GM21786 (cell line): ENCODE measurements around the gene KCNS1.
"Not testable (repeated sequence)": the region's sequence is repeated elsewhere in the genome, so short reads cannot be mapped to it uniquely, and the experiment has no call there.

Experiments
- ATAC-seq: cut with Tn5 transposase; IDR thresholded peaks from one replicate; pipeline ENCODE4 v1.9.1; 2021; ENCODE audit not compliant: unreplicated experiment

KCNS1 gene, protein sequence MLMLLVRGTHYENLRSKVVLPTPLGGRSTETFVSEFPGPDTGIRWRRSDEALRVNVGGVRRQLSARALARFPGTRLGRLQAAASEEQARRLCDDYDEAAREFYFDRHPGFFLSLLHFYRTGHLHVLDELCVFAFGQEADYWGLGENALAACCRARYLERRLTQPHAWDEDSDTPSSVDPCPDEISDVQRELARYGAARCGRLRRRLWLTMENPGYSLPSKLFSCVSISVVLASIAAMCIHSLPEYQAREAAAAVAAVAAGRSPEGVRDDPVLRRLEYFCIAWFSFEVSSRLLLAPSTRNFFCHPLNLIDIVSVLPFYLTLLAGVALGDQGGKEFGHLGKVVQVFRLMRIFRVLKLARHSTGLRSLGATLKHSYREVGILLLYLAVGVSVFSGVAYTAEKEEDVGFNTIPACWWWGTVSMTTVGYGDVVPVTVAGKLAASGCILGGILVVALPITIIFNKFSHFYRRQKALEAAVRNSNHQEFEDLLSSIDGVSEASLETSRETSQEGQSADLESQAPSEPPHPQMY

GRCh38 chr20:45100563-45101245, at the start of gene KCNS1:
TSS of gene KCNS1 (minus strand) at chr20:45101127. CDS start at chr20:45099236, 1,891 bp downstream.
- ATAC-seq, result no peak

DNA sequence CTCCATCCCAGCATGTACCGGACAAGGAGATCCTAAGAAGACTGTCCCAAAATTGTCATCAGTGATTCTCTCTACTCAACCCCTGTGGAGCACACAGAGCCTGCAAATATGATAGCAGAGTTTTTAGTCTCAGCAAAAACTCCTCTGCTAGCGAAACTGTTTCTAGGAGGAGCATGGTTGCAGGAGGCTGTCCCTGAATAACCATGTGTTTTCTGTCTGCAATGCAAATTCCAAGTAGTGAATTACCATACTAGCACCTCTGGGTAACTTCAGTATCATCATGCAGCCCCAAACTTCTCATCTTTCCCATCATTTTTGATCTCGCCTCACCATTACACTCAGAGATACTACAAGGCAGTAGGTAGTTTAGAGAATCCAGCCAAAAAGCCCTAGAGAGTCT, 48.1 kb upstream of the KCNS1 start:
- no peak for ATAC-seq

GRCh38 chr20:45140836-45141235, 39.9 kb upstream of the KCNS1 start:
- ATAC-seq, result no peak

- ATAC-seq, result not testable (repeated sequence)
Measured at GRCh38 chr20:45139733-45140375, 38.9 kb upstream of the KCNS1 start.

DNA sequence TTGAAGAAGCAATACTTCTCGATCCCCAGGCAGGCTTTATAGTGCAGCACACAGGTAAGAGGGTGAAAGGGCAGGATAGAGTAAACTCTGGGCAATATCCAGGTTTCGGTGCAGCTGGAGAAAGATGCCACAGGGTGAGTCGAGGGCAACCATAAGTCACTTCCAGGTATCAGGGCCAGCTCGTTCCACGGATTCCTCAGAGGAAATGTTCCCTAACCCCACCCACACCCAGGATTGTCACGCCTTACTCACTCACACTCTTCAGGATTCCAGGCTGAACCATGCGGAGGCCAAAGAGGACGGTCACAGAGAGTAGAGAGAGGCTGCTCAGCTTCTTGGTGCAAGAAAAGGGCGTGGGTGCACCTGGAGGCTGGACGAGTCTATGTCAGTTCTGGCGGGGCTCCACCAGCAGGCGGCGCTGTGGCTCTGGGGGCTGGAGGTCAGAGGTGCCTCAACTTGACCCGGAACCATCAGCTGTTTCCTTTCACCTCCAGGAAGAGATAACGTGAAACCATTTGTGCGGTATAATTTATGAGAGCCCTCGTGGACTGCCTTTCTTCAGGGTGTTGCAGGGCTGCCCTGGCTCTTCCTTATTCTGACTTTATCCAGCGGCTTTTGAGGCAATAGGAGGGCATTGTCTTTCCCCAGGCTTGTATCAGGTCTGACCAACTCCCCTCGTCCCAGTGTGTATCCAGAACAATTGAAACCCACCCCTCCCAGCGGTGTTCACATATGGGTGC, 37.8 kb upstream of the KCNS1 start:
- ATAC-seq, result no peak

DNA sequence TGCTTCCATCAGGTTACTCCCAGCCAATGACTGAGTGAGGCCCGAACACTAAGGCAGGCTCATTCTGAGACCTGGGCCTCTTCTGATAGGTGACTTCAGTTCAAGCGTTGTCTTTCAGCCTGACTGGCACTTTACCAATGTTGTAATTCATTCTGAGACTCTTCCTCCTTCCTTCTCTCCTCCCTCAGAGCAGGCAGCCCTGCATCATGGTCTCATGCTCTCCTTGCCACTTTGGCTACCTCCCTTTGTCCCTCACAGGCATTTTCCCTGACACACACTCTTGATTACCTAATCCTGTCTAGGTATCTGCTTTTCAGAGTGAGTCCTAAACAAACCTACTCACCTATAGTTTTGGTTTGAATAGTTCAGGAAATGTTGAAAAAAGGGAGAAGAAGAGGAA, 36.0 kb upstream of the KCNS1 start:
- ATAC-seq, result no peak

GRCh38 chr20:45128099-45128498, 27.2 kb upstream of the KCNS1 start:
- ATAC-seq, result no peak

GRCh38 chr20:45124365-45124764, 23.4 kb upstream of the KCNS1 start, which contains the start of gene WFDC12:
TSS of gene WFDC12 (minus strand) at chr20:45124465. CDS start at chr20:45124447, 18 bp downstream.
- ATAC-seq, result no peak

GRCh38 chr20:45121388-45121787, 20.5 kb upstream of the KCNS1 start:
- ATAC-seq, result no peak

- no peak for ATAC-seq
Measured at GRCh38 chr20:45119556-45120266, 18.8 kb upstream of the KCNS1 start.

DNA sequence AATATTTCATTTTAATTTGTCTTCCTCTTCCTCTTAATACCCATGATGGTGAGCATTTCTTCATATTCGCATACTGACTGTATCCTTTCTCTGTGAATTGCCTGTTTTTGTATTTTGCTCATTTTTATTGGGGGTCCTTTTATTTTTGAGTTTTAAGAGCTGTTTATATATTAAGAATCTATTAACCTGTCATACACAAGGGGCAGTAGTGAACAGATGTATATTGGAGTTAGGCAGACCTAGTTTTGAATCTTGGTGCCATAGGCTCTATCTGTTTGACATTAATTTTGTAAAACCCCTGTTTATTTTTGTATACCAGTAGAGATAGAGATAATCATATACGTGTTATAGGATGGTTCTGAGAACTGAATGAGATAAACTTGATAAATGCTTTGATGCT, 17.1 kb upstream of the KCNS1 start:
- no peak for ATAC-seq

- no peak for ATAC-seq
Measured at GRCh38 chr20:45117581-45117980, 16.7 kb upstream of the KCNS1 start.

DNA sequence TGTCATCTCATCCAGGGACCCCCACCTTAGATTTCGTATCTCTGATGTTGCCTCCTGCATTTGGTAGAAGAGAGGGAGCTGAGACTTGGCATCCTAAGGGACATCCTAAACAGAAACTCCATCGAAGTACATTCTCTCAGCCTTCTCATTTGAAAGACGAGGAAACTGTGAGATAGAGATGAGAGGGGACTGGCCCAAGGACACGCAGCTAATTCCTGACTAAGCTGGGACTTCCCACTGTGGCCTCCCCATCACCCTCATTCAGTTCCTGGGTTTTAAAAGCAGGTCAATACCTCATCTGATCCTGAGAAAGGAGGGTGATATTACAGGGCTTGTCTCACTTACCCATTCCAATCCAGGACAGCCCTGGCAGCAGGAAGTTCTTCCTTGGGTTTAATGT, 14.9 kb upstream of the KCNS1 start:
- no peak for ATAC-seq

DNA sequence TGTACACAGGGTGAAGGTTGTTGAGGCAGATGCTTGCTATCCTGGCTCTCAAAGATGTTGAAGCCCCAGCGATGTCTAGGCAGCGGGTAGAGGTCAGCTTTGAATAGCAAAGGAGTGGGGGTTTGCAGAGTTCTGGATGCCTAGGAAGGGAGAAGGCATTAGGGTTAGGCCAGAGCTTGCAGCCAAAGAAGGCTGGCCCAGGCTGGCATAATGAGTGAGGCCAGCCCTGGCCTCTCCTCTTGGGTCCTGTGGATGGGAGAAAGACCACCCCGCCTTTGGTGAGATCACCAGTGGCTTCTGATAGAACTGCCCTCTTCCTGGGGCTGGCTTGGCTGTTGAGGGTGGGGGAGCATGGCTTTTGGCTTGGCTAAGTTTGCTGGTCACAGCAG, 14.5 kb upstream of the KCNS1 start:
- ATAC-seq, result no peak

DNA sequence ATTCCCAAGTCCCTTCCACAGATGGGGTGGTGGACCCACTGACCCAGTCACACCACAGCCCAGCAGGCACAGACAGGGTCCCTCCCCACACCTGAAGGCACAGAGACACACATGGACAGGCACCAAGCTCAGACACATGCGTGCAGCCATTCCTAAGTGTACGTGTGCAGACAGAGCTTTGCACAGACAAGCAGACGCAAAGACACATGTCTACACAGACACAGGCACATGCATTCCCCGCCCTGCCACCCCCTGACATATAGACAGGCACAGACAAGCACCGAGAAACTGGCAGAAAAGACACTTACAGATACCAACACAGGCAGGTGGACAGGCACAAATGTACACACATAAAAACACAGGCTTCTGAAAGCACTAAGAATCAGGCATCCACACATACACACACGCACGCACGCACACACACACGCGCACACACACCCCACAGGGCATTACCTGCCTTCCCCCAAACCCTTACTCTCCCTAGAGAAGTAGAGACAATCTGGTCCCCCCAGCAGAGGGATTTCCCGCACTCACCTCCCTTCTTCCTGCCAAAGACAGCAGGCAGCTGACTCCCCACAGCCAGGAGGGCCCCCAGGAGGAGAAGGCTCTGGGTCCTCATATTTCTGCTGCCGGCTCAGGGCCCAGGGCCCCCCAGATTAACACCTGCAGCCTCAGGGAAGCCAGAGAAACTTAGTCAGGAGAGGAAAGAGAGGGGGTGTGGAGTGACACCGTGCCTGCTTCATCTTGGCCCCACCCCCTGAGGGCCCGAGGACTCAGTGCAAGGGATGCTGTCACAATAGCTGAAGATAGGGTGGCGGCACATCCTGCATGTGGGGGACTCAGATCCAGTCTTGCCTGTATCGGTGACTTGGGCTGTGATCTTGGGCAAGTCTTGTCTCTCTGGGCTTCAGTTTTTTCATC, 13.8 kb upstream of the KCNS1 start, which contains the start of gene WFDC5:
Gene WFDC5 (minus strand): TSS at position 710 of the 921 bp plus-strand sequence. CDS start 91 bp downstream, at position 619.
- no peak for ATAC-seq

DNA sequence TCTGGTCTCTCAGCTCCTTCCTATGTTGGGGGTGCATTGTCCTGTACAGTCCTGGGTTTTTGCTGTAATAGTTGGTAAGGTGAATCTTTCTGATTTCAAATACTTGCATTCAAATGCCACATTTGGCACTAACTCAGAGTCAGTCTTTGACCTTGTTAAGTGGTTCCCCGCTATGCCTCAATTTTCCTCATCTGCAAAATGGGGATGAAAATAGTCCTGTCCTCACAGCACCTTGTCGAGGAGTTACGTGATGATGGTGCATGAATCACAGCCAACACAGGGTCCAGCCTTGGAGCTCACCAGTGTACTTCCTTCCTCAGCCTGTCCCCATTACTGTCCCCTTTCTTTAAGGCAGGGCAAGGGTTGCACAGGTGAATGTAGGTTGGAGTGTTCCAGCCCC, 12.9 kb upstream of the KCNS1 start:
- no peak for ATAC-seq

DNA sequence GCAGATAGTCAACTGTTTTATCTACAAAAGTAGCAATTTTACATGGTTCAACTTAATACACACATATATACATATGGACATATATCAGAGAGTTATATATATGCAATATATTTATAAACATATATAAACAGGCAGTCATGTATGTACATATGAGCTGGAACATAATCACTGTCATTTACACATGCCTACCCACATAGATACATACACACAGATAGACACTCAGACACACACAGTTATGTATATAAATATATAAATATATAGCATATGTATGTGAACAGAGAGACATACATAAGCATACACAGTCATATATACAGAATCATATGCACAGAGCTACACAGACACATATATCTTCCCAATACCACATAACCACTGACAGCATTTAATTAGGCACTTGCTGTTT, 11.8 kb upstream of the KCNS1 start:
- ATAC-seq, result no peak

GRCh38 chr20:45111799-45112471, 11.0 kb upstream of the KCNS1 start:
- no peak for ATAC-seq

GRCh38 chr20:45111285-45111684, 10.4 kb upstream of the KCNS1 start:
- no peak for ATAC-seq
